ENCODE results near the gene MCOLN2. TPM values are rescaled to one million over a fixed set of nuclear protein-coding genes. Genes with fewer than 3 reads are reported as not detected.

Gene MCOLN2
- total and polyA plus RNA-seq, 2 of the 8 experiments (the other 6 are each of a cell fraction or from before 2014, with no cell fraction given) = 1.7 to 6.1 TPM

- Histone ChIP-seq H3K4me1 (replicated peaks in 1 of 4; ENCODE audit: control insufficient read depth in 3 of 4, insufficient read depth in 4 of 4, low read length in 3 of 4) (peaks cover 0 to 2% (median 0%) of the 10 kb centered on the region in 4 experiments; a peak in 2 of 7 replicates), H3K9ac (replicated peaks in 1 of 4; ENCODE audit: extremely low read depth in 1 of 4, low read depth in 3 of 4, low read length in 3 of 4) (no peak overlapping the region), H2BK120ac (replicated peaks; ENCODE audit: low read depth, low read length) (no peak overlapping the region), H2AFZ (ENCODE audit: low read length) (no peak overlapping the region), H3K14ac (ENCODE audit: insufficient read length) (no peak overlapping the region), H3K9me3 (ENCODE audit: insufficient read depth in 2 of 2, low read depth in 1 of 2, low read length in 1 of 2) (no peaks in the 10 kb centered on the region), H3K4me3 (ENCODE audit: extremely low read depth in 1 of 4, insufficient read depth in 2 of 4, low read depth in 3 of 4, low read length in 4 of 4) (no peak overlapping the region), H4K20me1 (replicated peaks in 1 of 2; ENCODE audit: control insufficient read depth in 1 of 2, insufficient read depth in 2 of 2, low read length in 2 of 2) (no peaks in the 10 kb centered on the region), H3K79me2 (ENCODE audit: control insufficient read depth in 1 of 2, insufficient read depth in 2 of 2, low read length in 2 of 2) (no peaks in the 10 kb centered on the region), H2BK5ac (ENCODE audit: low read depth, low read length) (no peak overlapping the region), H2BK12ac (ENCODE audit: low read depth, low read length) (no peak overlapping the region), H4K5ac (ENCODE audit: insufficient read length, low read depth, low read length) (no peak overlapping the region), H3K23me2 (ENCODE audit: low read depth, low read length) (peaks cover 9% of the 10 kb centered on the region; the same call in 1 of the 2 replicates), H3K18ac (ENCODE audit: extremely low read depth, low read length) (no peak overlapping the region), H3K4me2 (ENCODE audit: insufficient read depth in 1 of 2, low read depth in 2 of 2, low read length in 2 of 2) (no peak overlapping the region), H4K8ac (ENCODE audit: extremely low read depth, insufficient read depth, low read length) (no peak overlapping the region), H3K56ac (replicated peaks; ENCODE audit: insufficient read length, low read depth, low read length) (no peak overlapping the region), H3K36me3 (ENCODE audit: control insufficient read depth in 2 of 4, insufficient read depth in 4 of 4, low read length in 3 of 4) (no peaks in the 10 kb centered on the region), H3K4ac (replicated peaks; ENCODE audit: insufficient read length, low read depth, low read length) (no peak overlapping the region), H3K27ac (ENCODE audit: low read depth, low read length) (no peak overlapping the region), H3K23ac (ENCODE audit: insufficient read length) (no peak overlapping the region), H3K27me3 (replicated peaks in 1 of 4; ENCODE audit: control insufficient read depth in 3 of 4, extremely low read depth in 1 of 4, insufficient read depth in 3 of 4, low read length in 3 of 4) (peaks cover 17 to 29% (median 25%) of the 10 kb centered on the region in 4 experiments), H2AK5ac (ENCODE audit: low read depth, low read length) (no peak overlapping the region), H3K79me1 (ENCODE audit: low read depth, low read length) (no peaks in the 10 kb centered on the region), H2BK15ac (ENCODE audit: low read length) (no peak overlapping the region), H4K91ac (replicated peaks; ENCODE audit: insufficient read length, low read length) (no peak overlapping the region), H2BK20ac (ENCODE audit: low read length) (no peak overlapping the region)
- CTCF ChIA-PET (ENCODE audit: partially characterized antibody) = interaction anchor here (0.7 kb wide), 1 partner anchor 17 kb away, joined by 3 read pairs; no protein-coding TSS in a partner anchor
- TF ChIP-seq SIX5 (IDR thresholded peaks at IDR 0.05; ENCODE audit: low read depth, low read length) (no peak), SP1 (IDR thresholded peaks at IDR 0.05; ENCODE audit: low read depth, low read length) (no peak)
- FAIRE-seq (no peak), DNase-seq (ENCODE audit: low read depth in 1 of 2, low spot score in 2 of 2) (no peak)
- POLR2A ChIA-PET (ENCODE audit: partially characterized antibody) = no interaction called here
Observed at GRCh38 chr1:85001742-85002141, 4.8 kb upstream of the MCOLN2 start.

Measured in H1 (cell line).